Epithelial cell of proximal tubule (primary cell): ENCODE data around the gene ABCA12. TPM values are rescaled to one million over a fixed set of nuclear protein-coding genes. Genes with fewer than 3 reads are reported as not detected.

Source experiments
- DNase-seq: peaks from one replicate; pipeline ENCODE4 v3.0.0-alpha.2; 2011; ENCODE audit warnings: low read depth
- H3K4me3 ChIP-seq: 2 replicates; pipeline ENCODE4 v1.5.1; 2011; ENCODE audit warnings: low read depth, mild to moderate bottlenecking, low read length
- CTCF ChIP-seq: conservative IDR thresholded peaks from 2 replicates; pipeline ENCODE4 v1.5.1; 2012; ENCODE audit warnings: low read depth, mild to moderate bottlenecking, low read length
- total RNA-seq: library from RNA; depleted of rRNA; stranded (reverse); fragments of >200 nt; gene quantifications from 2 replicates; pipeline ENCODE4 v1.2.3, GENCODE V29; 2015

The ABCA12 gene
- total RNA-seq, 1 donor from 2014 or later, result 3.0 TPM

GRCh38 chr2:214895469-214895868 is 243.0 kb downstream of the ABCA12 start:
- no peak for DNase-seq
- no peak overlapping the region for H3K4me3 ChIP-seq

GRCh38 chr2:214889301-214889700 is 249.1 kb downstream of the ABCA12 start:
- no peak for DNase-seq
- no peak for TF ChIP-seq CTCF
- no peak overlapping the region for H3K4me3 ChIP-seq

More at GRCh38 chr2:214895469-214895868, 243.0 kb downstream of the ABCA12 start:
- TF ChIP-seq CTCF, result no peak

- H3K4me3 ChIP-seq, result no peak overlapping the region
- no peak for TF ChIP-seq CTCF
- peak; percentile 9 for DNase-seq
Measured at GRCh38 chr2:214881647-214882202, 256.7 kb downstream of the ABCA12 start.

Other genes starting within 250 kb of the ABCA12 start
- 58.3 and 77.2 TPM in 2 replicates for gene ATIC, start 173.4 kb upstream of the ABCA12 start, total RNA-seq